Kidney glomerular epithelial cell (primary cell): ENCODE measurements around the gene CCNG2.

ENCODE experiments used
- DNase-seq: peaks from one replicate; lab custom pipeline; 2025; lab: John Stamatoyannopoulos, UW

CCNG2 gene

DNA sequence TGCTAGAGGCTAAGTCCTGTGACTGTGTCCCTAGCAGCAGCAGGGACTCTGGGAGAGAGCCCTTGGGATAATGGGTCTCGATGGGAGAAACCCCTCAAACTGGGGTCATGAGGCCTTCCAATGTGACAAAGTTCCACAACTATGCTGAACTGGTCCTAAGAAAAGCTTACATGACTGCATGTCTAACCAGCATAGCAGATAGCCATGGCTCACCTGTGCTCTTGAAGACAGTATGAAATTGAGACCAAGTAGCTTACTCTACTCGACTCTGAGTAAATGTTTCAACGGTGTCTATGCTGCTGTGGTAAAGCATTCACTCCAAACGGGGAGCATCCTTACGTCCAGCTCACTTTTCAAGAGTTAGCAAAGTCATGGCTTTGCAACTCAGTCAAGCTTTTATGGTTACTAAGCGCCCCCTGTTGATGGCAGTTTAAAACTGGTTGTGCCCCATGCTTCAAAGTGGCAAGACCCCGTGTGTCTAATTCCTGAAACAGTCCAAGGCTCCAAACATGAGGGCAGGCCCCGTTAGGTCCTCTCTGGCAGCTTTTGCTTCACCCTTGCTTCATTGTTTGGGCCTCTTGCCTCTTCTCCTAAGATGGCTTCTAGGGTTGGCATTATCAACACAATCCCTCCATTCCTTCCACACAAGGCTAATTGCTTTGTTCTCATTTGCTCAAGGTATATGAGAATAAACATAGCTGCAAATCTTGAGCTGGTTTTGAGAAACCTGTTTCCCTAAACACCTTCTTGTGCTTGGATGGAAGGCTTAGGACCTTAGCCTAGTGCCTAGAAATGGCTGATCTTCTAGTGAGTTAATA lies 46.6 kb downstream of the CCNG2 start:
- DNase-seq, result peak; percentile 70

DNA sequence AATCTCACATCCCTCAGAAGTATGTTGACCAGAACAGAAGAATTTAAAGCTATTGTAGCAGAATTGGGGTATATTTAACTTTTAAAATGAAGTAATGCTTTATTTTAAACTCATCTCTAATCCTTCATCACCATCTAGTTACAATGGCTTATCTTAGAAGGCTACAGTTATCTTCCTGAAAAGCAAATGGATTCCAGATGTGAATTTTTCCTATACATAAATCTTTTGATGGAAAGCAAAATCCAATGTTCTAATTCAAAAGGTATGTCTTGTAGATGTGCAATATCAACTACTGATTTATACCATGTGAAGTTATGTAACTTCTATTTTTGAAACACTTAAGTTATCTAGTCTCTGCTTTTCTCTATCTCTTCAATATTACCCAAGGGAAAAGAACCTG lies 47.6 kb downstream of the CCNG2 start:
- DNase-seq, result no peak

DNA sequence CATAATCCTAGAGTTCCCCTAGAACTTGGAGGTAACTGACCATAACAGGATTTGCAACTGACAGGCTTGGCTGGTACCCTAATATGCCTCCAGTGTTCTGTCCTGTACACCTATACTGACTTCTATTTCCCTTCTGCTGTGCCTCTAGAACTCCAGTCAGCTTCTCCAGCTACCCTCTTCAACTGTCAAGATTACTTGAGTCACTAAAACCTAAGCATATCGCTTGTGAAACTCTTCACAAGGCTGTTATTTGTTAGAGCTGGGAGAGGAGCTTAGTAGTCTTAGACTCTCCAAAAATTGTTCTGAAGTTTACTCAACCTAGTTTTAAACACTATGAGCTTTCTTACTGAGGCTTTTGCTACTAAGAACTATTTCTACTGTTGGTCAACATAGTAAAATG lies 52.0 kb downstream of the CCNG2 start:
- DNase-seq, result no peak

DNA sequence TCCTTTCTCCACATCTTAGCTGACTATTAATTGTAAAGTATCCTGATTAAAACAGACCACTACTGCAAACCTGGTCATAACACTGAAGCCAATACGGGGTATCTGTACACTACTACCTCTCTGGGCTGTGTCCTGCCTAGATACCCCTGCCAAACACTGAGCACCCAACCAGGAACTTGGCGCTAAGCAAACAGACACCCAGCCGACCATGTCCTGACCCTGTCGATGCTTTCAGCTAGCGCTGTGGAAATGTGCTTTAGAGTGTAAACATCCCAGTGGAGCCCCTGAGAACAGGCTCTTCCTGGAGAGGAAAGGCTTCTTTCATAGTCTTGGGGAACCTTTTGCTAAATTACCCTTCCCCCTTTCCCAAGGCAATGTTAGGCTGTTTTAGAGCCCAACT lies 52.9 kb downstream of the CCNG2 start:
- no peak for DNase-seq

DNA sequence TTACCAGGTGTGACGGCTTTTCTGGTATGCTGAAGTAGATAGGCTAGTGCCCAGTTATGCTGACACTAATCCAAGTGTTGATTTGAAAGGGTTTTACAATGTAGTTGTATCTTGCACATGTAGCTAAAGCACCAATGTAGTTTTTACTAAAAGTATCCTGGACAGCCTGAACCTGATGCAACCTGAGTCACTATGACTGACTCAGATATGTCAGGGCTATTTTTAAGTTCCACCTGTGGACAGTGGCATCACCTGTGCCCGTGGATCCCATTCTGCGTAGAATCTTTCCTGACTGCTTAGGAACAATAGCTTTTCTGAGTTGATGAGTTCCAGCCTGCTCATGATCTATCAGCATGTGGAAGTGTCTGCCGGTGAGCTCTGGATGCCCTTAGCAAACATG lies 58.1 kb downstream of the CCNG2 start:
- no peak for DNase-seq

DNA sequence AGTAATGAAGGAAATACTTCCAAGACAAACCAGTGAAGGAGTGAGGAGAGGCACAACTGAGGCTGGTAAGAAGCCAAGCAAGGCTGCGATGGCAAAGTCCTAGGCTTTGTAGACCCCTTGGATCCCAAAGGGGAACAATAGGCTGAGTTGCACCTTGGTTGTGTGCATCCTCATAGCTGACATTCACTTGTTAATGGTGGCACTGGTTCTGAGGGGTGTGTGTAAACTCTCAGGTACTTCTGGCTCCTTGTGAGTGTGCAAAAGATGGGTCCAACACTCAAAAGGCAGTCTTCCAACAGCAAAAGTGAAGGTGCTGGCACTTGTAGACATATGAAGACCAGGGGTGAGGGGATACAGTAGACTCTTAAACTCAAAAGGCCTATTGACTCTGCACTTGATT lies 60.5 kb downstream of the CCNG2 start:
- no peak for DNase-seq

DNA sequence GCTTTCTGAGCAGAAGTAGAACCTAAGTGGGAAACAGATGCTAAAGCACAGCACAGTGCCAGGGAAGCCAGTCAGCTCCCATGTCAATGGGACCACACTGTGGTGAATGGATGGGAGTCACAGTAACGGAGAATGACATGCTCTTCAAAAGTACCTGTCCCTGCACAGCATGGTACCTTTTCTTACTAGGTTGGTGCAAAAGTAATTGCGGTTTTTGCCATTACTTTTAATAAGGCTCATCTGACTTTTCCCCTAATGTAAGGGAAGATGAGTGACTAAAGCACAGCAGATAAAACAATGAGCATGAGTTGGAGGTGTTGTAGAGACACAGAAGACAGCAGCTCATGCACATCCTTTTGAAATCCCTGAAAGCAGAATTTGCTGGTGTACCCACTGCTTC lies 62.3 kb downstream of the CCNG2 start:
- no peak for DNase-seq
